Activated naive CD4-positive, alpha-beta T cell treated with anti-CD3 and anti-CD28 coated beads, Interleukin-2, amount 50 U/mL, for 16 hours (primary cell): Measurements from ENCODE around the gene SMPDL3A.

Source experiments
- DNase-seq: peaks from one replicate; pipeline ENCODE4 v3.0.0-alpha.2; 2020

SMPDL3A gene

GRCh38 chr6:122806291-122806690 lies 17.2 kb downstream of the SMPDL3A start:
- no peak for DNase-seq

- DNase-seq, result no peak
These were observed 19.2 kb downstream of the SMPDL3A start for GRCh38 chr6:122808121-122808885.

GRCh38 chr6:122809001-122809400 lies 19.9 kb downstream of the SMPDL3A start:
- no peak for DNase-seq

DNA sequence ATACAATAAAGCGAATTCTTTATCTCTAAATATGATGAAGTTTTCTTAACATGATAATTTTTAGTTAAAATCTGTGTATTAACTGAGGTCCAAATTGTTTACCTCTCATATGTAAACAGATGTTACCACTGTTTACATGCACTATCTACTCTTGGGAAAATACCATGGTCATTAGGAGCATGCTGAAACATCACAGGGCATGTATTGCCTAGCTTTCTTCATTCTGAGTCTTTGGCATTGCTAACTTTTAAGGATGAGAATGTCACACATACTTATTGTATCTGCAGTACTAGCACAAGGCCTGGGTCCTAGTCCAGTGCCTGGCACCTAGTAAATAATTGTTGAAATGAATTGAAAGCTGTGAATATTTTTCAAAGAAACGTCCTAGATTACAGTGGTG lies 20.6 kb downstream of the SMPDL3A start:
- no peak for DNase-seq

DNA sequence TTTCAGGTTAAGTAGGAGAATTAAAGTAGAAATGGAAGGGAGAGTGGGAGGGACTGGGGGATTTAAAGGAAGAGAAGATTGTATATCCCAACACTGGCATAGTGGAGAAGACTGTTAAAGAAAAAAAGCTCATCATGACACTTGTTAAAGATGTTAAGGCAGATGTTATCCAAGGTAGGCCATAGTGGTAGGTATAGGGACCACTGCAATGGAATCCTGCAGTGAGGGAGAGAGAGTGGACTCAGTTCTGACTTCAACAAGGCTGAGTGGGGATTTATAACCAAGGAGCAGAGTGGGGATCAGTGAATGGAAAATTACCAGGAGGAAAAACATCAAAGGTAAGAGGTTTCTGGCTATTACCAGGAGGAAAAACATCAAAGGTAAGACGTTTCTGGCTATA lies 21.1 kb downstream of the SMPDL3A start:
- DNase-seq, result no peak

GRCh38 chr6:122817358-122817757 lies 28.3 kb downstream of the SMPDL3A start:
- no peak for DNase-seq

DNA sequence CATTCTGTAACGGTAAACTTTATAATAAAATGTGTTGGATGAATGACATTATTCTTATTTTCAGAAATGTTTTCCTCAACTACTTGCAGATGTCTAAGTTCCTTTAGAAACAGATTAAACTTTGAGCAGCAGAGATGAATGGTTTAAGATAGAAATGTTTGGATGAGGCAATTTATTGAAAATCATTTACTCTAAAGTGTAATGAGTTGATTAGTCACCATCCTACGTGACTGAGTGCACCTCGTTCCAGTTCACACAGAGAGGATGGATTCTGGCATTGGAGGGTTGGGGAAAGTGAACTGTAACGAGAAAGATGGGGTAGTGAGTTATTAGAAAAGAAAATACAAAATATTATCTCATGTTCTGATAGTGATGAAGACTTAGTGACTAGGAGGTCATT lies 28.7 kb downstream of the SMPDL3A start:
- no peak for DNase-seq

GRCh38 chr6:122818866-122819265 lies 29.8 kb downstream of the SMPDL3A start:
- DNase-seq, result no peak

- DNase-seq, result no peak
These were observed 32.0 kb downstream of the SMPDL3A start for GRCh38 chr6:122821095-122821494.

GRCh38 chr6:122825163-122825562 lies 36.1 kb downstream of the SMPDL3A start:
- DNase-seq, result no peak

- no peak for DNase-seq
These were observed 40.4 kb downstream of the SMPDL3A start for GRCh38 chr6:122829456-122829855.

DNA sequence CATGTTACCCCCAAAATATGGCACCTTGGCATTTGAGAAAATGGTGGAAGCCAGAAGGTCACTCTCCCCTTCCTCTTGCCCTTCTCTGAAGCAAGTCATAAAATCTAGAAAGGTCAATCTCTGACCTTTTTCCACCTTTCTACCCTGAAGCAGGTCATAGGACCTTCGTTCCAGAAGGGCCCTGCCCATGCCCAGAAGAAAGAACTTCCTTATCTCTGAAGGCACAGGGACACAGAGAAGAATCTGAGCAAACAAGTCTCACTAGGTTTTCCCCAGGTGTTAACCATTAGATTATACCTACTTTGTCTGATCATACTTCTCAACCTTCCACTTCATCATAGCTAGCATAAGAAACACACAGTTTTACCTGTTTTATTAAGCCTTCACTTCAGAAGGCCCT lies 42.5 kb downstream of the SMPDL3A start:
- DNase-seq, result no peak

DNA sequence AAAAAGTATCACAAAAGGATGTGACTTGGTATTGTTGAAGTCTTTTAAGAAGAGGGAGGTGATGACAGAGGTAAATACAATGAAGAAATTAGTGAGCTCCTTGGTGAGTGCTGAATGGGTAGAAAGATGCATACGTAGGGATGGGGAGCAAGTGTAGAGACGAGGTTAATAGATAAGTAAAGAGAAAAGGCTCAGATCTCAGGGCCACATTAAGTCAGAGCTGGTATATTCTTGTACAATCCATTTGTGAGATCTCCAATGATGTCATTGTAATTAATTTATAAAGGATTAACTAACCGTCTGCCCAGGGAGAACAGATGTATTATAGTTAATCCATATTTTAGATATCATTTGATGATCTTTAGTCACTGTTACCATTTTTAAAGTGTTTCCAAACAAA lies 43.4 kb downstream of the SMPDL3A start:
- DNase-seq, result no peak

DNA sequence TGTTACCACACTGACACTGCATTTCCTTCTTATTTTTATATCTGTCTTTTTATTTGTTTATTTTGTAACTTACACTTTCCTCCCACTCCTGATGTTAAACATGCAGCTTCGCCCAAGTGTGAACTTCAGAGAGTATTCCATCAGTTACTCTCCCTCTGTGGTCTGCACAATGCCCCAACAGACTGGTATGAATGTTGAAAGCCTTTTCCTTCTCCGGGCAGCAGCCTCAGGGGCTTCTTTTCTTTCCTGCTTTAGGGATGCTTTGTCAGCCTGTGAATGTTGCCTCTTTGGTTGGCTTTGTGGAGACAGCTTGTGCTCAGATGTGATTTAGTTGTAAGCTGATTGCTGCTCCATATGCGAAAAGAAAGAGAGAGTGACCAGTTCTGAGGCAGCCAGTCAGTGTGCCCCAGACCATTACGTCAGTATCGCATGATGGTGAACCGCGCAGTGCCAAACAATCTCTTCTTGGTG lies 44.0 kb downstream of the SMPDL3A start:
- DNase-seq, result no peak

DNA sequence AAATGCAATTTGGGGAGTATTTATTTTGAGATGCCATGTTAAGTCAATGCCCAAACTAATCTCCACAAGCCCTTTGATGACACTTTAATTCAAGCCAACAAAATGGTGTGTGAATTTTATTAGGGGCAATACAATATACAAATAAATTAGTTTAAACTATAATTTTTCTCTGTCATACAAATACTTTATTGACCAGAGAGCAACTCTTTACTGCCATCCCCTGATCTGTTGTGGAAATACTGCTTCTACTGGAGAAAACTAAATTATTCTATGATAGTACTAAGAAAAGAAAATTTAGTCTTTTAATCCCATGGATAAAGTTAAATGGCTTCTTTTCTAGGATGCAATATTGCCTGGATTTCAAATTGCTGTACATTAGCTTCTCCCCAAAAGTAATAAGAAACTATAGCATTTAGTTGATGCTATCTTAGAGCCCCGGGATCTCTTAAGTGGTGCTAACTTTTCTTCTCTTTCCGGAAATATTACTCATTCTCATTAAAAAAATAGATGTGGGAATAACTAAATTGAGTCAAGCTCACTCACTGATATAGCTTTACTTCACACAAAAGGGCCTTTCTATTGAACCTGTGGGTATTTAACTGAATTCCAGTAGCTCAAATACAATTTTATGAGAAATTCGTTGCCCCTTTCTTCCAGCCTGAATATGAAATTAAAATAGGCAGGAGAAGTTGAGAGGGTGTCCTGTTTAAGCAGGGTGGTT lies 49.2 kb downstream of the SMPDL3A start:
- DNase-seq, result no peak

DNA sequence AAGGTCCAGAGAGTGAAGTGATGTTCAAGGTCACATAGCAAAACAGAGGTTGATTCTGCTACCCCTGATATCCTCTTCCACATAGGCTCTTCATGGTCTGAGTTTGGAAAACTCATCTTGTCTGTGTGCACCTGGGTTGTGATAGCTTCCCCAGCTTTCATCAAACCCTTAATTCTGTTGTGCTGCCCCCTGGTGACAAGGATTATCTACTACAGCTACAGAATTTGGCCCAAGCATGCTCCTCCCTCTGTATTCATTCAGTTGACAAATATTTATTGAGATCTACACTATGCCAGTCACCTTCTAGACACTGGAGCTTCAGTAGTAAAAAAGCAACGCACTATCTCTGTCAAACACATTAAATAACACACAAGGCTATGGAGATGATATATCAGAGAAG lies 50.4 kb downstream of the SMPDL3A start:
- DNase-seq, result peak; percentile 33

- DNase-seq, result no peak
These were observed 50.8 kb downstream of the SMPDL3A start for GRCh38 chr6:122839906-122840305.

- no peak for DNase-seq
These were observed 56.4 kb downstream of the SMPDL3A start for GRCh38 chr6:122845464-122845863.

GRCh38 chr6:122845916-122846612 lies 57.0 kb downstream of the SMPDL3A start:
- no peak for DNase-seq

GRCh38 chr6:122853259-122853995 lies 64.4 kb downstream of the SMPDL3A start:
- DNase-seq, result no peak
